ENCODE measurements around the gene ANKS1B. TPM values are rescaled to one million over a fixed set of nuclear protein-coding genes. Genes with fewer than 3 reads are reported as not detected.
A peak's percentile ranks its signal among the peaks of the same experiment; 100 is the strongest.

The ANKS1B gene
- total and polyA plus RNA-seq, 2 experiments from 2014 or later: 1.8 to 1.9 TPM

DNA sequence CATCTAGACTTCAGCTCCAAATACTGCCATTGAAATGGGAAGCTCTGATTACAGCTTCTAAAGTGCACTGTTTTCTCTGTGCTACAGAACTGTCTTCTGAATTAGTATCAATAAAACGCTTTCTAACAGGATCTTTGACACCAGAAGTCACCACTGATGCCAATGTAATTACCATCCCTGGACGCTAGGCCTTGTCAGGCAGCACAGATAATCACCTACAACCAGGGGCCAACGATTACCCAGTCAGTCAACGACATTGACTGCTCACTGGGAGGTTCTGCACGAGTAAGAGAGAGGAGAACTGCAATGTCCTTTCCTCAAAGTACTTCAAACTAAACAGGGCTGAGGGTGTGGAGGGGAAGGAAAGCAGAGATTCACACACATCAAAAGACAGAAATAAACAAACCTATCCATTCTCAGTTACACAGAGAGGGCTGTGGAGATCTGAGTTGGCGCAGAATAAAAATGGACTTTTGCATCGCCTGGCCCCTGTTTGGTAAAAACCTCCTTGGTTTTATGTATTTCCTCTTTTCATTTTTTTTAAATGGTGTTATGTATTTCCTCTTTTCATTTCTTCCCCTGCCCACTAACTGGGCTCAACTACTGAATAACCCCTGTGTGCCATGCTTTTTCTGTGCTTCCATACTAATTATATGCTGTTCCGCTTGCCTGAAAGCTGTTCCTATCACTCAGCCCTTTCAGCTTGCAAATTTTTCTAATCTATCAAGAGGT, 847.4 kb downstream of the ANKS1B start:
- H3K4me3 ChIP-seq: no peak overlapping the region

DNA sequence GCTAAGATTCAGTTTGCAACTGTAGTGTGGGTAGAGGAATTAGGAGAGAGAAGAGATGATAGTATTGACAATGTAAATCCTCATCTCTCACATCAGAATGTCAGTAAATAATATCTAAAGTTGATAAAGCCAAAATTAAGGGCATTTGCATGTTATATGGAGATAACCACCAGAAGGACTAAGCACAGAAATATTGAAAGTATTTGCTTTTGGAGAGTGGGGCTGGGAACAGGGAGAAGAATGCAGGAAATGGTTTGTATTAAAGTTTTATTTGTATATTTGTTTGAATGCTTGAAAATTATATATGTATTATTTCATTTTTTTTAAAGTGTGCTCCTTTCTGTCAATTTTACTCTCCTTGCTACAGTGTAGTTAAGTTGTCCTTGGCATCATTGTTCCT, 848.2 kb downstream of the ANKS1B start:
- Histone ChIP-seq H3K27ac (no peak overlapping the region), H3K4me3 (no peak overlapping the region), H3K27me3 (no peaks in the 10 kb centered on the region), H3K9me3 (ENCODE audit: low read depth) (no peaks in the 10 kb centered on the region), H3K4me1 (ENCODE audit: low read depth) (no peaks in the 10 kb centered on the region), H3K36me3 (no peaks in the 10 kb centered on the region)
- TF ChIP-seq, protein P1, sequence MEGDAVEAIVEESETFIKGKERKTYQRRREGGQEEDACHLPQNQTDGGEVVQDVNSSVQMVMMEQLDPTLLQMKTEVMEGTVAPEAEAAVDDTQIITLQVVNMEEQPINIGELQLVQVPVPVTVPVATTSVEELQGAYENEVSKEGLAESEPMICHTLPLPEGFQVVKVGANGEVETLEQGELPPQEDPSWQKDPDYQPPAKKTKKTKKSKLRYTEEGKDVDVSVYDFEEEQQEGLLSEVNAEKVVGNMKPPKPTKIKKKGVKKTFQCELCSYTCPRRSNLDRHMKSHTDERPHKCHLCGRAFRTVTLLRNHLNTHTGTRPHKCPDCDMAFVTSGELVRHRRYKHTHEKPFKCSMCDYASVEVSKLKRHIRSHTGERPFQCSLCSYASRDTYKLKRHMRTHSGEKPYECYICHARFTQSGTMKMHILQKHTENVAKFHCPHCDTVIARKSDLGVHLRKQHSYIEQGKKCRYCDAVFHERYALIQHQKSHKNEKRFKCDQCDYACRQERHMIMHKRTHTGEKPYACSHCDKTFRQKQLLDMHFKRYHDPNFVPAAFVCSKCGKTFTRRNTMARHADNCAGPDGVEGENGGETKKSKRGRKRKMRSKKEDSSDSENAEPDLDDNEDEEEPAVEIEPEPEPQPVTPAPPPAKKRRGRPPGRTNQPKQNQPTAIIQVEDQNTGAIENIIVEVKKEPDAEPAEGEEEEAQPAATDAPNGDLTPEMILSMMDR (IDR thresholded peaks at IDR 0.05; ENCODE audit: low read depth, low read length): no peak
- DNase-seq (ENCODE audit: low read depth in 1 of 2, low spot score in 1 of 2): no peak

More for the DNA sequence above, 847.4 kb downstream of the ANKS1B start:
- no peaks in the 10 kb centered on the region for H3K9me3 ChIP-seq (ENCODE audit: low read depth)
- no peaks in the 10 kb centered on the region for H3K4me1 ChIP-seq (ENCODE audit: low read depth)
- no peaks in the 10 kb centered on the region for H3K27me3 ChIP-seq
- DNase-seq (ENCODE audit: low read depth in 1 of 2, low spot score in 1 of 2): no peak
- TF ChIP-seq, protein P1 (IDR thresholded peaks at IDR 0.05; ENCODE audit: low read depth, low read length): no peak
- H3K27ac ChIP-seq: no peak overlapping the region
- no peaks in the 10 kb centered on the region for H3K36me3 ChIP-seq

DNA sequence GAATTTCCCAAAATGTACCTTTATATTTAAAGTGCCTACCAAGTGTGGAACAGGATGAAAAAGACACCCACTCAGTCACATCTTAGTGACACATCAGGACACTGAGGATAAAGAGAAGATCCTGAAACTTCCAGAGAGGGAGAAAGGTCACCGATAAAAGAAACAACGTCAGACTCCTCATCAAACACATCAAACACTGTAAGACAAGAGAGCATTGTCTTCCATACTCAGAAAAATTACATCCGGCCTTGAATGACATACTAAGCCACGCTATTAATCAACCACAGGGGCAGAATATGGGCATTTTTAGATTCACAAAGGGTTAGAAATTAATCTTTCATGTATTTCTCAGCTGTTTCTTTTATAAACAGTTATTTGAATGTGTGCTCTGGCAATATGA, 849.4 kb downstream of the ANKS1B start:
- H3K4me1 ChIP-seq (ENCODE audit: low read depth): no peaks in the 10 kb centered on the region
- no peak for DNase-seq (ENCODE audit: low read depth in 1 of 2, low spot score in 1 of 2)
- no peaks in the 10 kb centered on the region for H3K36me3 ChIP-seq
- TF ChIP-seq, protein P1 (IDR thresholded peaks at IDR 0.05; ENCODE audit: low read depth, low read length): no peak
- H3K27ac ChIP-seq: no peak overlapping the region
- no peaks in the 10 kb centered on the region for H3K27me3 ChIP-seq
- no peak overlapping the region for H3K4me3 ChIP-seq
- no peaks in the 10 kb centered on the region for H3K9me3 ChIP-seq (ENCODE audit: low read depth)

DNA sequence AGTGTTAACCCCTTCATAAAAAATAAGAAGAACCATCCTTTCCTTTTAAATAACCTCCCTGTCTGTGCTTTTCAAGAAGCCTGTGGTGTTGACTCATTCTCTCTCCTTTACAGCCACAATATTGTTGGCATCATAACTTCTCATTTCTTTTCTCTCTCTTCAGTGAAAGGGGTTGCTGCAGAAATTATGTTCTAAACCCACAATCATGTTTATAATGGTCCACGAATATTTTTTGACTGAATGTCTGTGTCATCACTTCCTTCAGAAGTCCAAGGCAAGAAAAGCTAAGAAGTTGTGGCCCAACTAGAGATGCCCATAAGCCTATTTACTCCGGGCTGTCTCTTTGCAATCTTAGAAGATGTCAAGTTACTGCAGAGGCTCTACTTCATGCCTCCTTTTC, 851.3 kb downstream of the ANKS1B start:
- Histone ChIP-seq H3K27me3 (no peaks in the 10 kb centered on the region), H3K36me3 (no peaks in the 10 kb centered on the region), H3K27ac (no peak overlapping the region), H3K4me3 (no peak overlapping the region), H3K4me1 (ENCODE audit: low read depth) (no peaks in the 10 kb centered on the region), H3K9me3 (ENCODE audit: low read depth) (no peaks in the 10 kb centered on the region)
- TF ChIP-seq, protein P1 (IDR thresholded peaks at IDR 0.05; ENCODE audit: low read depth, low read length): no peak
- DNase-seq (ENCODE audit: low read depth in 1 of 2, low spot score in 1 of 2): no peak

DNA sequence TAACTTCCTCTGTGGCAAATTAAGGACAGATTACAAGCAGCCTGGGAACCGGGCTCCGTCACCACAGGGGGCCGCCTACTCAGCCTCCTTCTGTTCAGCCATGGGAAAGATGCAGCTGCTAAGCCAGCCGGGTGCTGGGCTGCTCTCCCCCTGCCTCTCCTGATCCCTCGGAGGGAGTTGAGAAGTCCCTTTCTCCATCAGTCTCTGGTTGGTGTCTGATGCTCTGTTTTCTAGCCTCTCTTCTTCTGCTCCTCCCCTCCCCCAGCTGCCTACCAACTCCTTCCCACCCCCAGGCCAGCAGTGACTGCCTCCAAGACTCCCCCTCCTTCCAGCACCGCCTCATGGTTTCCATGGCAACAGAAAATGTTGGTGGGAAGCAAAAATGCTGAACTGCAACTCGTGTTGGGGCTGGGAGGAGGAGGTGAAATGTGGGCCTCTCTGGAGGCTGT, 853.0 kb downstream of the ANKS1B start:
- DNase-seq (ENCODE audit: low read depth in 1 of 2, low spot score in 1 of 2): peak in 1 of 2 donors; percentile 60
- no peaks in the 10 kb centered on the region for H3K36me3 ChIP-seq
- no peaks in the 10 kb centered on the region for H3K9me3 ChIP-seq (ENCODE audit: low read depth)
- TF ChIP-seq, protein P1 (IDR thresholded peaks at IDR 0.05; ENCODE audit: low read depth, low read length): no peak
- H3K27ac ChIP-seq: no peak overlapping the region
- no peak overlapping the region for H3K4me3 ChIP-seq
- H3K27me3 ChIP-seq: no peaks in the 10 kb centered on the region
- H3K4me1 ChIP-seq (ENCODE audit: low read depth): no peaks in the 10 kb centered on the region
